GM18907 (cell line): ENCODE measurements around the gene CDC42SE2.
A peak's percentile ranks its signal among the peaks of the same experiment; 100 is the strongest.

Experiments
- ATAC-seq: cut with Tn5 transposase; IDR thresholded peaks from one replicate; pipeline ENCODE4 v1.9.1; 2021; ENCODE audit warnings: mild to moderate bottlenecking, moderate library complexity; ENCODE audit not compliant: unreplicated experiment

CDC42SE2 gene

GRCh38 chr5:131263648-131264450 lies at the start of gene CDC42SE2:
Gene CDC42SE2, plus strand, starts transcription at chr5:131264053. Its CDS starts 95,441 bp downstream, at chr5:131359494.
- peak; percentile 84 for ATAC-seq

GRCh38 chr5:131214609-131215227 lies 49.1 kb upstream of the CDC42SE2 start:
- no peak for ATAC-seq

GRCh38 chr5:131217791-131218190 lies 46.1 kb upstream of the CDC42SE2 start:
- no peak for ATAC-seq

GRCh38 chr5:131218392-131218791 lies 45.5 kb upstream of the CDC42SE2 start:
- ATAC-seq, result peak; percentile 62

GRCh38 chr5:131220566-131220965 lies 43.3 kb upstream of the CDC42SE2 start:
- no peak for ATAC-seq

GRCh38 chr5:131221008-131221703 lies 42.7 kb upstream of the CDC42SE2 start:
- ATAC-seq, result no peak

GRCh38 chr5:131221888-131222287 lies 42.0 kb upstream of the CDC42SE2 start:
- ATAC-seq, result no peak

GRCh38 chr5:131222731-131223130 lies 41.1 kb upstream of the CDC42SE2 start:
- ATAC-seq, result no peak

GRCh38 chr5:131223751-131224386 lies 40.0 kb upstream of the CDC42SE2 start:
- no peak for ATAC-seq

GRCh38 chr5:131224387-131225201 lies 39.3 kb upstream of the CDC42SE2 start:
- peak; percentile 92 for ATAC-seq

- no peak for ATAC-seq
Measured at GRCh38 chr5:131225282-131225974, 38.4 kb upstream of the CDC42SE2 start.

GRCh38 chr5:131226899-131227298 lies 37.0 kb upstream of the CDC42SE2 start:
- ATAC-seq, result no peak

- no peak for ATAC-seq
Measured at GRCh38 chr5:131228646-131229045, 35.2 kb upstream of the CDC42SE2 start.

GRCh38 chr5:131229623-131230022 lies 34.2 kb upstream of the CDC42SE2 start:
- no peak for ATAC-seq

GRCh38 chr5:131230406-131230805 lies 33.4 kb upstream of the CDC42SE2 start:
- ATAC-seq, result peak; percentile 80

- ATAC-seq, result no peak
Measured at GRCh38 chr5:131239686-131240085, 24.2 kb upstream of the CDC42SE2 start.

GRCh38 chr5:131242728-131243255 lies 21.1 kb upstream of the CDC42SE2 start:
- no peak for ATAC-seq

GRCh38 chr5:131245312-131245711 lies 18.5 kb upstream of the CDC42SE2 start:
- ATAC-seq, result peak; percentile 81

GRCh38 chr5:131245948-131246347 lies 17.9 kb upstream of the CDC42SE2 start:
- ATAC-seq, result no peak

- ATAC-seq, result no peak
Measured at GRCh38 chr5:131246504-131246903, 17.3 kb upstream of the CDC42SE2 start.
